ENCODE data around the gene THRA. TPM values are rescaled to one million over a fixed set of nuclear protein-coding genes. Genes with fewer than 3 reads are reported as not detected.

The THRA gene
- polyA plus RNA-seq, 1 donor (not counting 4 experiments of a cell fraction or from before 2014, with no cell fraction given): 4.5 TPM

DNA sequence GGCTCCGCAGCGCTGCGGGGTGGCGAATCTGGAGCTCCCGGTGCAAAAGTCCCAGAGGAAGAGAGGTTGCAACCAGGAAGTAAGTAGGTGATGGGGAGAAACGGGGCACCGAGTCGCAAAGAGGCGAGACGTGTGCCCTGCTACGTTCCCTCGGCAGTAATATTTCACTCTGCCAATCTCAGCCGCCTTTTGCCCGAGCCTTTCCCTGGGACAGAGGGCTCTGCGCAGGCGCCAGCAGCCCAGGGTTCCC, 37.6 kb downstream of the THRA start, which contains the start of gene NR1D1:
NR1D1 (minus strand) TSS at position 171 of the 250 bp plus-strand sequence. CDS start 495 bp downstream, outside the sequence.
- dilution Hi-C loops (cut with MboI; ENCODE audit: extremely low pct_ligation_motif_present, low sequenced_read_pairs): no loop called here
- H3K4me2 ChIP-seq (ENCODE audit: control insufficient read depth, extremely low read depth, insufficient read depth, low read depth, low read length): peak within 1 kb of the TSS; percentile 98
- no peak for FAIRE-seq
- H3K9ac ChIP-seq (ENCODE audit: control insufficient read depth, extremely low read depth, insufficient read depth, low read length): peak within 1 kb of the TSS; percentile 100
- no peaks in the 10 kb centered on the region for H3K9me3 ChIP-seq (ENCODE audit: control insufficient read depth, low read depth, low read length)
- H4K20me1 ChIP-seq (ENCODE audit: control insufficient read depth, extremely low read depth, insufficient read depth, low read length): no peaks in the 10 kb centered on the region
- no peaks in the 10 kb centered on the region for H3K27me3 ChIP-seq (ENCODE audit: control insufficient read depth, extremely low read depth, insufficient read depth, low read length)
- H3K79me2 ChIP-seq (ENCODE audit: control insufficient read depth, insufficient read depth, low read length): peaks cover 13% of the 10 kb centered on the region
- DNase-seq (ENCODE audit: low read depth, low spot score): no peak
- peak within 1 kb of the TSS; percentile 42 for H2AFZ ChIP-seq (ENCODE audit: control insufficient read depth, low read length)
- no peak for TF ChIP-seq EZH2 (IDR thresholded peaks at IDR 0.05; ENCODE audit: low read length)
- no peak for TF ChIP-seq CTCF (optimal IDR thresholded peaks at IDR 0.05 in 1 of 3, IDR thresholded peaks at IDR 0.05 in 1 of 3, conservative IDR thresholded peaks at IDR 0.05 in 1 of 3; ENCODE audit: extremely low read depth in 1 of 3, insufficient read depth in 2 of 3, low read length in 3 of 3)
- H3K27ac ChIP-seq (ENCODE audit: control insufficient read depth, insufficient read depth, low read length): peak within 1 kb of the TSS; percentile 100
- peaks cover 45% of the 10 kb centered on the region for H3K4me1 ChIP-seq (ENCODE audit: control insufficient read depth, extremely low read depth, insufficient read depth, low read length)
- H3K36me3 ChIP-seq (ENCODE audit: control insufficient read depth in 2 of 2, extremely low read depth in 1 of 2, insufficient read depth in 2 of 2, low read length in 2 of 2): peaks cover 14 to 25% of the 10 kb centered on the region in 2 experiments
- no peaks in the 10 kb centered on the region for H3K9me1 ChIP-seq (ENCODE audit: control insufficient read depth, extremely low read depth, insufficient read depth, low read length)
- peak within 1 kb of the TSS; percentile 73 to 99 (median 99) for H3K4me3 ChIP-seq (ENCODE audit: control insufficient read depth in 2 of 3, extremely low read depth in 1 of 3, insufficient read depth in 2 of 3, low read depth in 1 of 3, low read length in 3 of 3)

- H3K36me3 ChIP-seq (ENCODE audit: control insufficient read depth in 2 of 2, extremely low read depth in 1 of 2, insufficient read depth in 2 of 2, low read length in 2 of 2): peaks cover 12 to 22% of the 10 kb centered on the region in 2 experiments
- peaks cover 13% of the 10 kb centered on the region for H3K79me2 ChIP-seq (ENCODE audit: control insufficient read depth, insufficient read depth, low read length)
- no peaks in the 10 kb centered on the region for H3K9me1 ChIP-seq (ENCODE audit: control insufficient read depth, extremely low read depth, insufficient read depth, low read length)
- no peaks in the 10 kb centered on the region for H4K20me1 ChIP-seq (ENCODE audit: control insufficient read depth, extremely low read depth, insufficient read depth, low read length)
- peak overlapping the region; percentile 98 for H3K4me2 ChIP-seq (ENCODE audit: control insufficient read depth, extremely low read depth, insufficient read depth, low read depth, low read length)
- dilution Hi-C loops (cut with MboI; ENCODE audit: extremely low pct_ligation_motif_present, low sequenced_read_pairs): no loop called here
- DNase-seq (ENCODE audit: low read depth, low spot score): peak; percentile 98
- H3K4me3 ChIP-seq (ENCODE audit: control insufficient read depth in 2 of 3, extremely low read depth in 1 of 3, insufficient read depth in 2 of 3, low read depth in 1 of 3, low read length in 3 of 3): peak overlapping the region; percentile 73 to 99 (median 73)
- TF ChIP-seq EZH2 (IDR thresholded peaks at IDR 0.05; ENCODE audit: low read length): no peak
- no peak for TF ChIP-seq CTCF (optimal IDR thresholded peaks at IDR 0.05 in 1 of 3, IDR thresholded peaks at IDR 0.05 in 1 of 3, conservative IDR thresholded peaks at IDR 0.05 in 1 of 3; ENCODE audit: extremely low read depth in 1 of 3, insufficient read depth in 2 of 3, low read length in 3 of 3)
- peak overlapping the region; percentile 42 for H2AFZ ChIP-seq (ENCODE audit: control insufficient read depth, low read length)
- peak overlapping the region; percentile 100 for H3K27ac ChIP-seq (ENCODE audit: control insufficient read depth, insufficient read depth, low read length)
- H3K9me3 ChIP-seq (ENCODE audit: control insufficient read depth, low read depth, low read length): no peaks in the 10 kb centered on the region
- peaks cover 48% of the 10 kb centered on the region for H3K4me1 ChIP-seq (ENCODE audit: control insufficient read depth, extremely low read depth, insufficient read depth, low read length)
- FAIRE-seq: peak; percentile 67
- peak overlapping the region; percentile 100 for H3K9ac ChIP-seq (ENCODE audit: control insufficient read depth, extremely low read depth, insufficient read depth, low read length)
- no peaks in the 10 kb centered on the region for H3K27me3 ChIP-seq (ENCODE audit: control insufficient read depth, extremely low read depth, insufficient read depth, low read length)
These were observed 38.1 kb downstream of the THRA start for GRCh38 chr17:40100669-40101366.
